HL-60 (cell line): ENCODE results near the gene BIRC7.

Source experiments
- GABPA ChIP-seq: IDR thresholded peaks from 2 replicates; pipeline ENCODE4 v1.6.1; 2012; ENCODE audit warnings: low read depth
- POLR2AphosphoS5 ChIP-seq: IDR thresholded peaks from 2 replicates; pipeline ENCODE4 v1.6.1; 2012; ENCODE audit warnings: low read depth
- SPI1 ChIP-seq: IDR thresholded peaks from 2 replicates; pipeline ENCODE4 v1.6.1; 2012; ENCODE audit warnings: low read depth, mild to moderate bottlenecking, borderline replicate concordance
- TF ChIP-seq, protein P1 (sequence below): IDR thresholded peaks from one replicate; pipeline ENCODE4 v1.5.1; 2011; ENCODE audit warnings: low read length, control low read depth, inconsistent platforms; ENCODE audit not compliant: insufficient read depth
- TF ChIP-seq, protein P2 (sequence below): IDR thresholded peaks from 2 replicates; pipeline ENCODE4 v1.6.1; 2012; ENCODE audit warnings: low read depth; ENCODE audit not compliant: insufficient replicate concordance

DNA sequence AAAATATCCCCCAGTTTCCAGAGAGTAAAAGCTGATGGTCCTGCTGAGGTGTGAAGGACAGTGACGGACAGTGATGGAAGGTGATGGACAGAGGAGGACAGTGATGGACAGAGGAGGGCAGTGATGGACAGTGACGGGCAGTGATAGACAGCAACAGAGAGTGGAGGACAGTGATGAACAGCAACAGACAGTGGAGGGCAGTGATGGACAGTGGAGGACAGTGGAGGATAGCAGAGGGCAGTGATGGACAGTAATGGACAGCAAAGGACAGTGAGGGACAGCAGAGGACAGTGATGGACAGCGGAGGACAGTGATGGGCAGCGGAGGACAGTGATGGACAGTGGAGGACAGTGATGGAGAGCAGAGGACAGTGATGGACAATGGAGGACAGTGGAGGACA, 21.2 kb downstream of the BIRC7 start:
- TF ChIP-seq, protein P1, sequence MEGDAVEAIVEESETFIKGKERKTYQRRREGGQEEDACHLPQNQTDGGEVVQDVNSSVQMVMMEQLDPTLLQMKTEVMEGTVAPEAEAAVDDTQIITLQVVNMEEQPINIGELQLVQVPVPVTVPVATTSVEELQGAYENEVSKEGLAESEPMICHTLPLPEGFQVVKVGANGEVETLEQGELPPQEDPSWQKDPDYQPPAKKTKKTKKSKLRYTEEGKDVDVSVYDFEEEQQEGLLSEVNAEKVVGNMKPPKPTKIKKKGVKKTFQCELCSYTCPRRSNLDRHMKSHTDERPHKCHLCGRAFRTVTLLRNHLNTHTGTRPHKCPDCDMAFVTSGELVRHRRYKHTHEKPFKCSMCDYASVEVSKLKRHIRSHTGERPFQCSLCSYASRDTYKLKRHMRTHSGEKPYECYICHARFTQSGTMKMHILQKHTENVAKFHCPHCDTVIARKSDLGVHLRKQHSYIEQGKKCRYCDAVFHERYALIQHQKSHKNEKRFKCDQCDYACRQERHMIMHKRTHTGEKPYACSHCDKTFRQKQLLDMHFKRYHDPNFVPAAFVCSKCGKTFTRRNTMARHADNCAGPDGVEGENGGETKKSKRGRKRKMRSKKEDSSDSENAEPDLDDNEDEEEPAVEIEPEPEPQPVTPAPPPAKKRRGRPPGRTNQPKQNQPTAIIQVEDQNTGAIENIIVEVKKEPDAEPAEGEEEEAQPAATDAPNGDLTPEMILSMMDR, result no peak
- TF ChIP-seq, protein P2, sequence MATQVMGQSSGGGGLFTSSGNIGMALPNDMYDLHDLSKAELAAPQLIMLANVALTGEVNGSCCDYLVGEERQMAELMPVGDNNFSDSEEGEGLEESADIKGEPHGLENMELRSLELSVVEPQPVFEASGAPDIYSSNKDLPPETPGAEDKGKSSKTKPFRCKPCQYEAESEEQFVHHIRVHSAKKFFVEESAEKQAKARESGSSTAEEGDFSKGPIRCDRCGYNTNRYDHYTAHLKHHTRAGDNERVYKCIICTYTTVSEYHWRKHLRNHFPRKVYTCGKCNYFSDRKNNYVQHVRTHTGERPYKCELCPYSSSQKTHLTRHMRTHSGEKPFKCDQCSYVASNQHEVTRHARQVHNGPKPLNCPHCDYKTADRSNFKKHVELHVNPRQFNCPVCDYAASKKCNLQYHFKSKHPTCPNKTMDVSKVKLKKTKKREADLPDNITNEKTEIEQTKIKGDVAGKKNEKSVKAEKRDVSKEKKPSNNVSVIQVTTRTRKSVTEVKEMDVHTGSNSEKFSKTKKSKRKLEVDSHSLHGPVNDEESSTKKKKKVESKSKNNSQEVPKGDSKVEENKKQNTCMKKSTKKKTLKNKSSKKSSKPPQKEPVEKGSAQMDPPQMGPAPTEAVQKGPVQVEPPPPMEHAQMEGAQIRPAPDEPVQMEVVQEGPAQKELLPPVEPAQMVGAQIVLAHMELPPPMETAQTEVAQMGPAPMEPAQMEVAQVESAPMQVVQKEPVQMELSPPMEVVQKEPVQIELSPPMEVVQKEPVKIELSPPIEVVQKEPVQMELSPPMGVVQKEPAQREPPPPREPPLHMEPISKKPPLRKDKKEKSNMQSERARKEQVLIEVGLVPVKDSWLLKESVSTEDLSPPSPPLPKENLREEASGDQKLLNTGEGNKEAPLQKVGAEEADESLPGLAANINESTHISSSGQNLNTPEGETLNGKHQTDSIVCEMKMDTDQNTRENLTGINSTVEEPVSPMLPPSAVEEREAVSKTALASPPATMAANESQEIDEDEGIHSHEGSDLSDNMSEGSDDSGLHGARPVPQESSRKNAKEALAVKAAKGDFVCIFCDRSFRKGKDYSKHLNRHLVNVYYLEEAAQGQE, result no peak
- TF ChIP-seq SPI1, result no peak
- no peak for TF ChIP-seq POLR2AphosphoS5
- no peak for TF ChIP-seq GABPA
